NCI-H2227 (cell line): ENCODE data around the gene PPP2R5B.

Experiments used
- DNase-seq: peaks from one replicate; lab custom pipeline; 2025; ENCODE audit not compliant: unreplicated experiment; lab: John Stamatoyannopoulos, UW

Gene PPP2R5B

DNA sequence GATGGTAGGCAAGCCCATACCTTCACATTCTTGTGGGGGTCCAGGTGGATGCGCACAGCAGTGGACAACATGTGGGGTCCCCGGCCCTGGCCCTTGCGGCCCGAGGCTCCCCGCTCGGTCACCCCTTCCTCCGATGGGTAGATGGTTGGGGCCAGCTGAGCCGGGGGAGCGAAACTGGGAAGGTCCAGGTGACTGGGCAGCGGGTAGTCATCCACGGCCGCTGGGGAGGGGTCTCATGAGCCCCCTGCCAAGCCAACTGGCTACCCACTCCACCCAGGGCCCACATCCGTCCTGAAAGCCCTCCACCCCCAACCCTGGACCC lies 18.2 kb upstream of the PPP2R5B start:
- no peak for DNase-seq

DNA sequence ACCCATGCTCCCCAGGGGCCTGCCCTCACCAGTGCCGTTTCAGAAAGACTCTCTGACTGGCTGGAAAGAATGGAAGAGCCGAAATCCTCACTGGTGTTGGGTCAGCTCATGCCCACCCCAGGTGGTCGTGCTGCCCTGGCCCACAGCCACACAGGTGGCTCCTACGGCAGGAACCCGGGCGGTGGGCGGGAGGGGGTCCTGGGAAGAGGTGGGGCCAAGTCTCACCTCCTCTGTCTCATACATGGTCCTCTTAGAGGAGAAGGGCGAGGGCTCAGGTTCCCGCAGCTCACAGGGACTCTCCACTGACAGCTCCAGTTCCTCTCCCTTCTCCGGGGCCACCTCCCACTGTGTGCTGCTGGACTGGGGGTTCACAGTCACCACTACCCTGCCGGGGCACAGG lies 15.7 kb upstream of the PPP2R5B start:
- no peak for DNase-seq

DNA sequence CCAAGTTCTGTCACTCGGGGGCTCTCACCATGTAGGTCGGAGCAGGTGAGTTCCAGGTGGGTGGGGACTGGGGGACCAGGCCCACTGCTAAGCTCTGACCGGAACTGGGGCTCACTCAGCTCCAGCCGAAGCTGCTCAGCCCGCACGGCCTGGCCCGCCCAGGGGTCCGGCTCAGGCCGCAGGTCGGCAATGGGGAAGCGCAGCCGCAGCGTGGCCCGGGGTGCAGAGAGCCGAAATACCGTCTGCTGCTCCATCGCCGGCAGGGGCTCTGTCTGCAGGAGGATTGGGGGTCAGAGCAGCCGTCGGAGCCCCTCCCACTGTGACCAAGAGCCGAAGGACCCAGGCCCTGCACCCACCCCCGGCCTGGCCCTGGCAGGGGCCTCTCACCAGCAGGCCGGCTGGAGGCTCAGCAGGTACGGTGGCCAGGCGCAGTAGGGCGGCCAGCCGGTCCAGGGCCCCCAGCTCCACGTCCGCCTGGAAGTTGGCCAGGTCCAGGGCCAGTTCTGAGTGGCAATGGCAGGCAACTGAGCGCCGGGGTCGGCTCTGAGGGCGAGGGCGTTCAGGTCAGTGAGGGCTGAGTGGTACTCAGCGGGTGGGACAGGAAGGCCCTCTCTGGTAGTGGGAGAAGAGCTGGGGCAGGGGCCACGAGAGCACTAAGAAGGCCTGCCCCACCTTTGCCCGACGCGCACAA lies 14.7 kb upstream of the PPP2R5B start:
- no peak for DNase-seq

GRCh38 chr11:64910451-64911093 lies 13.9 kb upstream of the PPP2R5B start:
- DNase-seq: no peak

DNA sequence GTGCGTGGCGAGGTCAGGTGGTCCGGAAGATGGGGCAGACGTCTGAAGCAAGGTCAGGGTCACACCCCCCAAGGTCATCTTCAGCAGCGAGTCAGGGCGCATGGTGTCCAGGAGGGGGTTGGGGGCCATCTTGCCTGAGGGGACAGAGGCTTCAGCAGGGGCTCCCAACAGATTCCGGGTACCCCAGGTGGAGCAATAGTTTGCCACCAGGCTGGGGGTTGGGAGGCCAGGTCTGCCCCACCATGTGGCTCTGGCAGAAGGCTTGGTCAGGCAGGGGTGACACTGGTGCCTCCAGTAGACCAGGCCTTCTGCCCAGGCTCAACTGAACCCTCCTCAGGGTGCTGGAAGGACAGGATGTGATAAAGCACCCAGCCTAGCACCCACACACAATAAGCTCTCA lies 13.3 kb upstream of the PPP2R5B start:
- no peak for DNase-seq

- DNase-seq: no peak
These were observed 12.8 kb upstream of the PPP2R5B start for GRCh38 chr11:64911689-64912088.

GRCh38 chr11:64913171-64913727 lies 11.2 kb upstream of the PPP2R5B start:
- no peak for DNase-seq

DNA sequence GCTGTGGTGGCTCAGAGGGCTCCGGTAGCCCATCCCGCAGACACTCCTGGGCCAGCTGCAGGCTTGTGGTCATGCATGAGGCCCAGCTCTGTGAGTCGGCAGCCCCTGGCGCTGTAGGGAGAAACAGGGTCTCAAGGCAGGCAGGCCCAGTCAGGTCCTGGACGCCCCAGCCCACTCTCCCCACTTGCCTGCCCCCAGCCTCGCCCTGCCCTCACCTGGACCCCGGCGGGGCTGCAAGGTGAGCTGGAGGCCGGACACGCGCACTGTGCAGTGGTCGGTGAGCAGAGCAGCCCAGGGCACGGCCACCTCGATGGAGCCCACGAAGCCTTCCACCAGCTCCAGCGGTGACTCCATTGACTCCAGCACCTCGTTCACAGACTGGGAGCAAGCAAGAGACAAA lies 10.4 kb upstream of the PPP2R5B start:
- DNase-seq: no peak

GRCh38 chr11:64915376-64915887 lies 9.1 kb upstream of the PPP2R5B start:
- DNase-seq: no peak

GRCh38 chr11:64916040-64916774 lies 8.3 kb upstream of the PPP2R5B start:
- peak; percentile 37 for DNase-seq

DNA sequence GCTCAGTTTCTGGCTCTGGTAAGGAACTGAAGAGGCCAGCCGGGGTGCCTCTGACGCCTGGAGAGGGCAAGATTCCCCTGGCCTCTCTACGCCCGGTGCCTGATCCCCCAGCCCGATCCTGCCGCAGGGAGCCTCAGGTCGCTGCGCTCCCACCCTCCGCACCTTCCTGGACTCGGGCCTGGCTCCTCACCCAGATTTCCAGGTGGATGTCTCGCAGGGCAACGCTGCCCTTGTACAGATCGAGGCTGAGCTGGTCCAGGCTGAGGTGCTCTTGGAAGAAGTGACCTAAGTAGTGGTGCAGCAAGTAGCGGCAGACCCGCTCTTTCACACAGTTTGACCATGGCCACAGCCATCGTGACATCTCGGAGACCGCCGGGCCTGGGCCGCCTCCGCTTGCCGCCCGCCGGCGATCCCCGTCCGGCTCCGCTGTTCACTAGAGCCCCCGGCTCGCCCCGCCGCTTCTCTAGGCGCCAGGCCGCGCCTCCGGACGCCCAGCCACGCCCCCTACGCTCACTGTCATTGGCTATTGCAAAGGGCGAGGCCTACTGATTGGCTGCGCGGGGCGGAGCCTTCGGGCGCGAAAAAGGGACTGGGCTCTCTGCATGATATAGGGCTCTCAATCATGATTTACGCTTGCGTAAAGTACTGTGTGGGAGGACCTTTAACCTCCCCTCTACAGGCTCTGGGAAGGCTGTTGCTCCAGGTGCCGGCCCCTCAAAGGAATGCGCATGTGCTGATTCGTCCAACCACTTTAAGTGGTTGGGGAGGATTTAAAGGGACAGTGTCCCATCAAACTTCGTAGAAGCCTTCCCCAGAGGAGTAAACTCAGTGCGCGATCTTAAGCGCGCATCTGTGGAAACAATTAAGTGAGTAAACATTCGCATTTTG lies 7.5 kb upstream of the PPP2R5B start, which contains the start of gene ATG2A:
ATG2A (minus strand) TSS at position 435 of the 888 bp plus-strand sequence; CDS start at position 361, 74 bp downstream.
- peak; percentile 99 for DNase-seq

DNA sequence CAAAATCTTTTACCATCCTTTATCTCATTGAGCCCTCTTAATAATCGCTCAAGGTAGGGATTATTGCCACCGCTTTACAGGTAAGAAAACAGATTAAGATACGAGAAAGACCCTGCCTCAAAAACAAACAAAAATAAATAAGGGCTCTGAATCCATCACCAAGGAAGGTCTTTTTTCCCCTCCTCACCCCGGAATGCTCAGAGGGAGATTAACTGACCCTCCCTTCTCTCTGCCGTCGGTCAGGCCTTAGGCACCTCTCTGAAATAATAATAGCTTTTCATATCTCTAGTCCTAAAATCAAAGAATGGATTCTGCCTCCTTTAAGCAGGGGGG lies 6.9 kb upstream of the PPP2R5B start:
- no peak for DNase-seq

DNA sequence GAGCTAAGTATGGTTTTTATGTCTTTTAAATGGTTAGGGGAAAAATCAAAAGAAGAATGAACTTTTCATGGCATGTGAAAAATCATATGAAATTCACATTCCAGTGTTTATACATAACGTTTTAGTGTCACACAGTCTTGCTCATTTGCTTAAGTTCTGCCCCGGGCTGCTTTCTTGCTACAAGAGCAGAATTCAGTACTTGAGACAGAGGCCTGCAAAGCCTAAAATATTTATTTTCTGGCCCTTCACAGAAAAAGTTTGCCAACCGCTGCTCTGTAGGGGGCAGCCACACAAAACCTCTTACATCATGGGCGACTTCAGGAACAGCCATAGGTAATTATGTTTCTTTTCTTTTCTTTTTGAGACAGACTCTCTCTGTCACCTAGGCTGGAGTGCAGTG lies 6.5 kb upstream of the PPP2R5B start:
- no peak for DNase-seq

- no peak for DNase-seq
These were observed 4.9 kb upstream of the PPP2R5B start for GRCh38 chr11:64919627-64920026.

DNA sequence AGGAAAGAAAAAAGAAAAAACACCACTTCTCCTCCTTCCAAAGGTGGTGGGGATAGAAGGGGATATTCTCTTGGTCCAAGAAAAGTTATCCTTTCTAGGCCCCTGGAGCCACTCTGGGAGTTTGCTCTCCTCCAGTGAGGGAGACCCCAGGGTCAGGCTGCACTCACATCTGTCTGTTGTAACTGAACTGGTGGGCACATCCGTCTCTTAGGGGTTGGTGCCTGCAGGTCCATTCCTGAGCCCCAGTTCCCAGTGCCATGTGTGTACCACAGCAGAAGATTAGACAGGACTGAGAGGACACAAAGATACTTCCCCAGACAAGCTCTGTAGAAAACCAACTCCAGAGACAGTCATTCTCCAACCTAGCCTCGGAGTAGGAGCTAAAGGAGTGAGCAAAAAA lies 4.4 kb upstream of the PPP2R5B start:
- no peak for DNase-seq

DNA sequence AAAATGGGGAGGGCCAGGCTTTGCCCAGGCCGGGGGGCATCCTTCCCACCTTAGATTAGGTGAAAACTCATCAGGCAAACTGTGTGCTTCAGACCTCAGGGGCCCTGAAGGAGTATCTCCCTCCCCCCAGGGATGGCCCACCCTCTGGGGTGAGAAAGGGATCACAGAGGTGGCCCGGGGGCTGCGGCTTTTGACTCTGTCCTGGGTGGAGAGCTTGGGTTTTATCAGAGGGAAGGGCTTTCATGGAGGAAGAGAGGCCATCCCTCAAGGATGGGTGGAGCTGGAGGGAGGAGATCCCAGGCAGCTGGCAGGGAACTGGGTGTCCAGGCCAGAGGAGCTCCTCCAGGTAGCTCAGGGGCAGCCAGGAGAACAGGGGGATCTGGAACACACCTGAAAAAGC lies 3.1 kb upstream of the PPP2R5B start:
- DNase-seq: no peak

GRCh38 chr11:64923151-64923661 lies 1.3 kb upstream of the PPP2R5B start:
- no peak for DNase-seq

GRCh38 chr11:64924910-64925284 lies 408 bp downstream of the PPP2R5B start:
- no peak for DNase-seq

DNA sequence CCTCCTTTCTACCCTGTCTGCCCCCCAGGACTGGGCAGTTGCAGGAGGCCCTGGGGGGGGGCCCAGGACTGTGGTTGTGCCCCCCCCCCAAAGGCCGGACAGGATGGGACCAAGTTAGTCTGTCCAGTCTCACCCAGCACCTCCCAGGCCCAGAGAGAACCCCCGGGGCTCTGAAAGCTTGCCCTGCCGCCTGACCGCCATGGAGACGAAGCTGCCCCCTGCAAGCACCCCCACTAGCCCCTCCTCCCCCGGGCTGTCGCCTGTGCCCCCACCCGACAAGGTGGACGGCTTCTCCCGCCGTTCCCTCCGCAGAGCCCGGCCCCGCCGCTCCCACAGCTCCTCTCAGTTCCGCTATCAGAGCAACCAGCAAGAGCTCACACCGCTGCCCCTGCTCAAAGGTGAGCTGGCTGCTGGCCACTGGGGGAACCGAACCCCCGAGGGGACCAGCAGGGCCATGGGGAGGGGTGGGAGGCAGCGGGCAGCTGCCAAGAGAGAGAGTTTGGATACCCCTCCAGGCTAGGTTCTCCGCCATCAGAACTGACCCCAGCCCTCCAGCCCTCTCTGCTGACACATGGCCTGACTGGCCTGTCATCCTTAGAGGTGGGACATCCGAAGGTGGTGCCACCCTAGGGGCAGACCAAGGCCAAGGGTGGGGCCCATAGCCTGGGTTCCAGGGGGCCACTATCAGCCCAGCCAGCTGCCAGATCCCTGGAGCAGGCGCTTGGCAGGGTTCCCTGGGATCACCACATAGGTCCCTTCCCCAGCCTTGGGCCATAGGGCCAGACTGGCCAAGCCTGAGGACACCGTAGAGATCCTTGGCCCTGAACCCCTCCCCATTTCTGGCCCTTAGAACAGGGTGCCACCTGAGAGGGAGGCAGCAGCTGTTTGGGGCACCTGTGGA lies 1.3 kb downstream of the PPP2R5B start:
- DNase-seq: no peak

GRCh38 chr11:64926689-64927088 lies 2.2 kb downstream of the PPP2R5B start:
- DNase-seq: no peak
